ENCODE data around the gene MMADHC. TPM values are rescaled to one million over a fixed set of nuclear protein-coding genes. Genes with fewer than 3 reads are reported as not detected.
A peak's percentile ranks its signal among the peaks of the same experiment; 100 is the strongest.

MMADHC gene
- total and polyA plus RNA-seq, 2 of the 4 experiments (the other 2 are of a cell fraction) = 62.6 to 112 TPM

- H3K56ac ChIP-seq (ENCODE audit: extremely low read depth, insufficient read depth, low read length) = no peak overlapping the region
- H4K20me1 ChIP-seq (ENCODE audit: insufficient read depth, low read length) = peaks cover 2% of the 10 kb centered on the region; the same call in 1 of the 2 replicates
- H3K9me3 ChIP-seq (ENCODE audit: control insufficient read depth, insufficient read depth, low read length) = no peaks in the 10 kb centered on the region
- no peak overlapping the region for H4K8ac ChIP-seq (ENCODE audit: low read depth in 2 of 2, low read length in 2 of 2)
- intact Hi-C loops (cut with micrococcal nuclease) = no loop called here
- no peak overlapping the region for H3K4ac ChIP-seq (ENCODE audit: low read depth, low read length)
- H3K79me1 ChIP-seq (ENCODE audit: low read depth in 1 of 2, low read length in 2 of 2) = peaks cover 23 to 38% of the 10 kb centered on the region in 2 experiments
- H4K5ac ChIP-seq (ENCODE audit: low read depth, low read length) = no peak overlapping the region
- H3K36me3 ChIP-seq (ENCODE audit: control insufficient read depth, insufficient read depth, low read length) = peaks cover 43% of the 10 kb centered on the region
- H2AK9ac ChIP-seq (replicated peaks; ENCODE audit: low read depth, low read length, poor library complexity) = no peak overlapping the region
- peak overlapping the region; percentile 60; the same call in 1 of the 2 replicates for H2AK5ac ChIP-seq (ENCODE audit: low read depth, low read length)
- no peak overlapping the region for H3K27ac ChIP-seq (ENCODE audit: insufficient read depth, low read length)
- no peak overlapping the region for H3K18ac ChIP-seq (ENCODE audit: low read depth, low read length)
- no peak overlapping the region for H2BK120ac ChIP-seq (ENCODE audit: low read depth, low read length)
- no peak overlapping the region for H2BK15ac ChIP-seq (ENCODE audit: low read depth, low read length)
- peaks cover 5% of the 10 kb centered on the region for H3K4me1 ChIP-seq (ENCODE audit: control insufficient read depth, insufficient read depth, low read length)
- no peak overlapping the region for H4K91ac ChIP-seq (ENCODE audit: insufficient read depth, low read depth, low read length)
- no peak overlapping the region for H2BK20ac ChIP-seq (ENCODE audit: low read depth, low read length)
- TF ChIP-seq USF2 (IDR thresholded peaks at IDR 0.05; ENCODE audit: low read depth, low read length) = no peak
- no peak for TF ChIP-seq CHD1 (IDR thresholded peaks at IDR 0.05; ENCODE audit: low read depth, low read length)
- TF ChIP-seq ELK1 (IDR thresholded peaks at IDR 0.05; ENCODE audit: borderline replicate concordance, low read depth, low read length) = no peak
- peak; percentile 42 for TF ChIP-seq MAFK (IDR thresholded peaks at IDR 0.05; ENCODE audit: low read depth, low read length)
- WGBS, 2 experiments (ENCODE audit: extremely low coverage in 2 of 2, insufficient read length in 1 of 2) = no CpG with 5 or more reads among the region's 7 CpGs
- peak overlapping the region; percentile 8; the same call in 1 of the 2 replicates for H3K23ac ChIP-seq (ENCODE audit: low read depth, low read length)
- peak; percentile 63 for DNase-seq
- H2BK5ac ChIP-seq (ENCODE audit: low read depth, low read length, poor library complexity, severe bottlenecking) = peak overlapping the region; percentile 68
- POLR2A ChIA-PET (ENCODE audit: unreplicated experiment) = no interaction called here
- CTCF ChIA-PET = no interaction called here
- dilution Hi-C loops (cut with HindIII; ENCODE audit: low sequenced_read_pairs, unreplicated experiment) = no loop called here
- H3K9ac ChIP-seq (ENCODE audit: low read depth, low read length) = no peak overlapping the region
- no peaks in the 10 kb centered on the region for H3K27me3 ChIP-seq (ENCODE audit: control insufficient read depth, insufficient read depth, low read length)
- in situ Hi-C loops (cut with MboI; ENCODE audit: low sequenced_read_pairs) = loop anchor here (25.0 kb wide), 3 partner anchors 1332 to 1857 kb away; no protein-coding TSS in a partner anchor
- H3K14ac ChIP-seq (replicated peaks; ENCODE audit: low read depth, low read length) = no peak overlapping the region
- ATAC-seq (ENCODE audit: low read depth) = peak; percentile 22
- H2AFZ ChIP-seq (replicated peaks; ENCODE audit: low read length, poor library complexity) = no peak overlapping the region
- peak overlapping the region; percentile 69; the same call in 1 of the 2 replicates for H3K4me2 ChIP-seq (ENCODE audit: low read depth, low read length)
- no peak overlapping the region for H3K4me3 ChIP-seq (ENCODE audit: insufficient read depth, low read depth, low read length)
- no peaks in the 10 kb centered on the region for H3K9me1 ChIP-seq (ENCODE audit: insufficient read depth, low read length)
- no TSS peak for BruUV-seq (replicated peaks)
These were observed 7.3 kb downstream of the MMADHC start for GRCh38 chr2:149579972-149580882.
